K562 (cell line): Measurements from ENCODE around the gene MALSU1. TPM values are rescaled to one million over a fixed set of nuclear protein-coding genes. Genes with fewer than 3 reads are reported as not detected.

Experiments
- ADNP ChIP-seq: fragments of 200-800 bp; sonication (Bioruptor generic); IDR thresholded peaks from 2 replicates; pipeline ENCODE4 v1.6.1; 2016; ENCODE audit warnings: missing genetic modification characterization, missing compliant biosample characterization
- BCLAF1 ChIP-seq, 2 experiments: fragments of 450-650 bp in 1 of 2; IDR thresholded peaks; 2 replicates each; pipeline ENCODE4 v1.6.1; 2011 to 2017; ENCODE audit warnings: low read depth in 2 of 2, antibody characterized with exemption in 1 of 2, borderline replicate concordance in 1 of 2, low read length in 1 of 2, mild to moderate bottlenecking in 1 of 2, mixed read lengths in 1 of 2; ENCODE audit not compliant: control insufficient read depth in 1 of 2
- DEAF1 ChIP-seq: fragments of 450-650 bp; formaldehyde crosslinking; IDR thresholded peaks from 2 replicates; pipeline ENCODE4 v1.4.0; 2020; ENCODE audit warnings: mild to moderate bottlenecking, moderate library complexity
- RAD21 ChIP-seq, 2 experiments: fragments of 250-450 bp in 1 of 2; fragments of 450-650 bp in 1 of 2; sonication (Bioruptor Pico) in 1 of 2; formaldehyde crosslinking in 1 of 2; IDR thresholded peaks in 1 of 2; conservative IDR thresholded peaks in 1 of 2; 2 replicates each; pipeline versions ENCODE4 v1.4.0 to v1.8.0; 2020 to 2022; ENCODE audit warnings: mild to moderate bottlenecking in 2 of 2, moderate library complexity in 1 of 2
- polyA plus RNA-seq, 8 experiments: library from polyadenylated mRNA; depleted of rRNA in 4 of 8; stranded (reverse) in 5 of 8; unstranded in 3 of 8; fragments of >200 nt; fragmentation: Nextera tagmentation in 2 of 8; fragmentation: Illumina TruSeq in 1 of 8; extraction: Ambion mirVana in 2 of 8; extraction: Trizol in 1 of 8; gene quantifications; 2 replicates each; pipeline versions ENCODE4 v1.2.1 to v1.2.3, GENCODE V29; 2011 to 2014; ENCODE audit warnings: inconsistent platforms in 1 of 8, missing spikeins in 1 of 8
- total RNA-seq, 7 experiments: library from RNA; depleted of rRNA in 6 of 7; stranded (reverse); fragments of >200 nt in 6 of 7; fragmentation: Illumina TruSeq in 2 of 7; extraction: Trizol in 2 of 7; gene quantifications; 2 replicates each; pipeline versions ENCODE4 v1.2.1 to v1.2.3, GENCODE V29; 2011 to 2021; ENCODE audit warnings: low replicate concordance in 1 of 7

The MALSU1 gene
- total and polyA plus RNA-seq, 9 of the 15 experiments (the other 6 are each of a cell fraction or from before 2014, with no cell fraction given) = 12.3 to 308 (median 81.2) TPM

GRCh38 chr7:23277359-23277989 is 21.7 kb upstream of the MALSU1 start (continued):
- TF ChIP-seq RAD21 (CRISPR knock-in tag; conservative IDR thresholded peaks at IDR 0.05 in 1 of 2, IDR thresholded peaks at IDR 0.05 in 1 of 2) (peak; percentile 64 to 86), ADNP (peak; percentile 48; the same call in 1 of the 2 replicates), BCLAF1 (IDR thresholded peaks at IDR 0.05; ENCODE audit: borderline replicate concordance in 1 of 2, control insufficient read depth in 1 of 2, low read depth in 2 of 2, low read length in 1 of 2) (0 out of 4 replicates have a peak, but pooled peaks of 1 of the 2 experiments have one; percentile 22), DEAF1 (peak; percentile 70)
